ENCODE data around the gene NUP214.

DNA sequence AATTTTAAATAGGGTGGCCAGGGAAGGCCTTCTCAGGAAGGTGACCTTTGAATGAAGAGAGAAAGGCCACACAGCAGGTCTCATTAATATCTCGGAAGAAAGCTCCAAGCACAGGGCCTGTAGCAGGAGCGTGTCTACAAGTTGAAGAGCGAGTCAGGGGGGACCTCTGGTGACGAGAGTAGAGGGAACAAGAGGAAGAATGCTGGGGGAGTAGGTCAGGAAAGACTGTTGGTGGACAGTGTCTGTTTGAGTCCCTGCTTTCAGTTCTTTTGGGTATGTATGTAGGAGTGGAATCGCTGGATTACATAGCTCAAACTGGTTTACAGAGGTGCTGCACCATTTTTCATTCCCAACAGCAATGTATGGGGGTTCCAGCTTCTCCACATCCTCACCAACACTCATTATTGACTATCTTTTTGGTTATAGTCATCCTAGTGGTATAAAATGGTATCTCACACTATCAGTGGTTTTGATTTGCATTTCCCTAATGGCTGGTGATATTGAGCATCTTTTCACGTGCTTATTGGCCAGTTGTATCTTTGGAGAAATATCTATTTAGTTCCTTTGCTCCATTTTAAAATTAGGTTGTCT lies 55.8 kb downstream of the NUP214 start:
- TF ChIP-seq, protein P1, sequence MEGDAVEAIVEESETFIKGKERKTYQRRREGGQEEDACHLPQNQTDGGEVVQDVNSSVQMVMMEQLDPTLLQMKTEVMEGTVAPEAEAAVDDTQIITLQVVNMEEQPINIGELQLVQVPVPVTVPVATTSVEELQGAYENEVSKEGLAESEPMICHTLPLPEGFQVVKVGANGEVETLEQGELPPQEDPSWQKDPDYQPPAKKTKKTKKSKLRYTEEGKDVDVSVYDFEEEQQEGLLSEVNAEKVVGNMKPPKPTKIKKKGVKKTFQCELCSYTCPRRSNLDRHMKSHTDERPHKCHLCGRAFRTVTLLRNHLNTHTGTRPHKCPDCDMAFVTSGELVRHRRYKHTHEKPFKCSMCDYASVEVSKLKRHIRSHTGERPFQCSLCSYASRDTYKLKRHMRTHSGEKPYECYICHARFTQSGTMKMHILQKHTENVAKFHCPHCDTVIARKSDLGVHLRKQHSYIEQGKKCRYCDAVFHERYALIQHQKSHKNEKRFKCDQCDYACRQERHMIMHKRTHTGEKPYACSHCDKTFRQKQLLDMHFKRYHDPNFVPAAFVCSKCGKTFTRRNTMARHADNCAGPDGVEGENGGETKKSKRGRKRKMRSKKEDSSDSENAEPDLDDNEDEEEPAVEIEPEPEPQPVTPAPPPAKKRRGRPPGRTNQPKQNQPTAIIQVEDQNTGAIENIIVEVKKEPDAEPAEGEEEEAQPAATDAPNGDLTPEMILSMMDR (conservative IDR thresholded peaks at IDR 0.05; ENCODE audit: low read depth, low read length) = no peak; the same call in 1 of the 2 replicates
- TF ChIP-seq MAZ (IDR thresholded peaks at IDR 0.05; ENCODE audit: borderline replicate concordance, low read depth, low read length) (no peak), FOS (IDR thresholded peaks at IDR 0.05; ENCODE audit: low read depth, low read length) (no peak), CHD1 (IDR thresholded peaks at IDR 0.05; ENCODE audit: low read depth, low read length) (no peak), RAD21 (IDR thresholded peaks at IDR 0.05; ENCODE audit: low read length) (no peak), BHLHE40 (IDR thresholded peaks at IDR 0.05; ENCODE audit: low read depth, low read length) (no peak), POLR2A (IDR thresholded peaks at IDR 0.05; ENCODE audit: low read depth, low read length) (no peak), CEBPB (IDR thresholded peaks at IDR 0.05; ENCODE audit: low read depth, low read length) (no peak), SMC3 (IDR thresholded peaks at IDR 0.05; ENCODE audit: low read depth, low read length) (no peak), RFX5 (IDR thresholded peaks at IDR 0.05; ENCODE audit: low read depth, low read length) (no peak), MAFK (IDR thresholded peaks at IDR 0.05; ENCODE audit: low read depth, low read length) (no peak), NFE2L2 (IDR thresholded peaks at IDR 0.05; ENCODE audit: low read depth, low read length) (no peak)
- TF ChIP-seq, protein P2, sequence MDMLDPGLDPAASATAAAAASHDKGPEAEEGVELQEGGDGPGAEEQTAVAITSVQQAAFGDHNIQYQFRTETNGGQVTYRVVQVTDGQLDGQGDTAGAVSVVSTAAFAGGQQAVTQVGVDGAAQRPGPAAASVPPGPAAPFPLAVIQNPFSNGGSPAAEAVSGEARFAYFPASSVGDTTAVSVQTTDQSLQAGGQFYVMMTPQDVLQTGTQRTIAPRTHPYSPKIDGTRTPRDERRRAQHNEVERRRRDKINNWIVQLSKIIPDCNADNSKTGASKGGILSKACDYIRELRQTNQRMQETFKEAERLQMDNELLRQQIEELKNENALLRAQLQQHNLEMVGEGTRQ (IDR thresholded peaks at IDR 0.05; ENCODE audit: low read depth, low read length) = no peak
- TF ChIP-seq, protein P3, sequence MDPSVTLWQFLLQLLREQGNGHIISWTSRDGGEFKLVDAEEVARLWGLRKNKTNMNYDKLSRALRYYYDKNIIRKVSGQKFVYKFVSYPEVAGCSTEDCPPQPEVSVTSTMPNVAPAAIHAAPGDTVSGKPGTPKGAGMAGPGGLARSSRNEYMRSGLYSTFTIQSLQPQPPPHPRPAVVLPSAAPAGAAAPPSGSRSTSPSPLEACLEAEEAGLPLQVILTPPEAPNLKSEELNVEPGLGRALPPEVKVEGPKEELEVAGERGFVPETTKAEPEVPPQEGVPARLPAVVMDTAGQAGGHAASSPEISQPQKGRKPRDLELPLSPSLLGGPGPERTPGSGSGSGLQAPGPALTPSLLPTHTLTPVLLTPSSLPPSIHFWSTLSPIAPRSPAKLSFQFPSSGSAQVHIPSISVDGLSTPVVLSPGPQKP (IDR thresholded peaks at IDR 0.05; ENCODE audit: borderline replicate concordance, low read depth, low read length) = no peak
